H9 (cell line): ENCODE results near the gene KCNH4. TPM values are rescaled to one million over a fixed set of nuclear protein-coding genes. Genes with fewer than 3 reads are reported as not detected.

Experiments used
- DNase-seq: peaks from one replicate; pipeline ENCODE4 v3.0.0-alpha.2; 2017
- H2AFZ ChIP-seq: one replicate; pipeline ENCODE4 v1.6.1; 2013; ENCODE audit warnings: mild to moderate bottlenecking, low read length, control low read depth, moderate library complexity
- H2AK5ac ChIP-seq: 2 replicates; pipeline ENCODE4 v1.6.1; 2013; ENCODE audit warnings: low read length, control low read depth, mixed read lengths; ENCODE audit not compliant: insufficient read length
- H2BK120ac ChIP-seq: one replicate; pipeline ENCODE4 v1.6.1; 2013; ENCODE audit warnings: low read depth, mild to moderate bottlenecking, low read length, control low read depth, inconsistent platforms; ENCODE audit not compliant: poor library complexity, severe bottlenecking
- H2BK12ac ChIP-seq: 2 replicates; pipeline ENCODE4 v1.6.1; 2013; ENCODE audit warnings: low read length, control low read depth, mixed read lengths, low read depth; ENCODE audit not compliant: insufficient read length
- H2BK15ac ChIP-seq: 2 replicates; pipeline ENCODE4 v1.6.1; 2013; ENCODE audit warnings: low read depth, low read length, control low read depth
- H2BK20ac ChIP-seq: one replicate; pipeline ENCODE4 v1.6.1; 2013; ENCODE audit warnings: low read depth, mild to moderate bottlenecking, low read length, control low read depth, inconsistent platforms; ENCODE audit not compliant: poor library complexity, severe bottlenecking
- H2BK5ac ChIP-seq: 2 replicates; pipeline ENCODE4 v1.6.1; 2013; ENCODE audit warnings: low read length, control low read depth, mixed read lengths; ENCODE audit not compliant: insufficient read length
- H3K14ac ChIP-seq: 2 replicates; pipeline ENCODE4 v1.6.1; 2013; ENCODE audit warnings: low read length, control low read depth; ENCODE audit not compliant: insufficient read depth
- H3K18ac ChIP-seq: 2 replicates; pipeline ENCODE4 v1.6.1; 2013; ENCODE audit warnings: low read depth, mild to moderate bottlenecking, mixed read lengths, low read length, control low read depth; ENCODE audit not compliant: insufficient read length
- H3K23ac ChIP-seq: 2 replicates; pipeline ENCODE4 v1.6.1; 2013; ENCODE audit warnings: low read length, control low read depth, mixed read lengths, low read depth; ENCODE audit not compliant: insufficient read length
- H3K23me2 ChIP-seq: 2 replicates; pipeline ENCODE4 v1.6.1; 2013; ENCODE audit warnings: low read depth, mild to moderate bottlenecking, mixed read lengths, low read length, control low read depth; ENCODE audit not compliant: insufficient read length, poor library complexity, severe bottlenecking
- H3K27ac ChIP-seq: 2 replicates; pipeline ENCODE4 v1.5.1; 2013; ENCODE audit warnings: low read length, control low read depth, mixed read lengths, low read depth; ENCODE audit not compliant: insufficient read length
- H3K27me3 ChIP-seq: 2 replicates; pipeline ENCODE4 v1.6.1; 2013; ENCODE audit warnings: low read length, control low read depth, inconsistent platforms; ENCODE audit not compliant: insufficient read depth
- H3K4ac ChIP-seq: 2 replicates; pipeline ENCODE4 v1.6.1; 2013; ENCODE audit warnings: low read depth, mild to moderate bottlenecking, control low read depth, inconsistent platforms, low read length, moderate library complexity
- H3K4me1 ChIP-seq: 2 replicates; pipeline ENCODE4 v1.6.1; 2013; ENCODE audit warnings: low read length, control low read depth, inconsistent platforms; ENCODE audit not compliant: insufficient read depth
- H3K4me2 ChIP-seq: 2 replicates; pipeline ENCODE4 v1.6.1; 2013; ENCODE audit warnings: low read length, control low read depth, mixed read lengths; ENCODE audit not compliant: insufficient read length, insufficient read depth
- H3K56ac ChIP-seq: 2 replicates; pipeline ENCODE4 v1.6.1; 2013; ENCODE audit warnings: low read depth, mild to moderate bottlenecking, mixed read lengths, low read length, control low read depth; ENCODE audit not compliant: insufficient read length
- H3K79me1 ChIP-seq: 2 replicates; pipeline ENCODE4 v1.6.1; 2013; ENCODE audit warnings: low read depth, mild to moderate bottlenecking, moderate library complexity, low read length, control low read depth, inconsistent platforms; ENCODE audit not compliant: insufficient read depth, poor library complexity, severe bottlenecking
- H3K79me2 ChIP-seq: 2 replicates; pipeline ENCODE4 v1.6.1; 2013; ENCODE audit warnings: low read length, control low read depth, inconsistent platforms; ENCODE audit not compliant: insufficient read depth
- H3K9ac ChIP-seq: 2 replicates; pipeline ENCODE4 v1.6.1; 2013; ENCODE audit warnings: low read length, control low read depth, mixed read lengths; ENCODE audit not compliant: insufficient read length; ENCODE audit errors: extremely low read depth
- H3K9me3 ChIP-seq: one replicate; pipeline ENCODE4 v1.6.1; 2013; ENCODE audit warnings: low read depth, low read length, inconsistent platforms; ENCODE audit not compliant: control insufficient read depth
- H3T11ph ChIP-seq: one replicate; pipeline ENCODE4 v1.6.1; 2013; ENCODE audit warnings: mild to moderate bottlenecking, low read length, control low read depth, inconsistent platforms
- H4K20me1 ChIP-seq: one replicate; pipeline ENCODE4 v1.6.1; 2013; ENCODE audit not compliant: control insufficient read depth, insufficient read length, insufficient read depth
- H4K5ac ChIP-seq: 2 replicates; pipeline ENCODE4 v1.6.1; 2013; ENCODE audit warnings: low read depth, mild to moderate bottlenecking, mixed read lengths, low read length, control low read depth; ENCODE audit not compliant: insufficient read length
- H4K8ac ChIP-seq: replicated peaks from 2 replicates; pipeline ENCODE4 v1.6.1; 2013; ENCODE audit warnings: low read length, control low read depth, mixed read lengths, low read depth; ENCODE audit not compliant: insufficient read length
- H4K91ac ChIP-seq: 2 replicates; pipeline ENCODE4 v1.6.1; 2013; ENCODE audit warnings: low read depth, mild to moderate bottlenecking, moderate library complexity, mixed read lengths, low read length, control low read depth; ENCODE audit not compliant: insufficient read length
- H3K27ac Mint-ChIP-seq, 3 experiments: 2 replicates in 2 of 3; 3 replicates in 1 of 3; pipeline ENCODE4 v1.8.0; 2020 to 2021; ENCODE audit warnings: mixed read lengths in 3 of 3, mild to moderate bottlenecking in 1 of 3, moderate library complexity in 1 of 3
- H3K27me3 Mint-ChIP-seq: 2 replicates; pipeline ENCODE4 v1.8.0; 2021; ENCODE audit warnings: low read depth, mild to moderate bottlenecking, moderate library complexity, mixed read lengths
- H3K36me3 Mint-ChIP-seq, 3 experiments: 2 replicates in 2 of 3; 3 replicates in 1 of 3; pipeline ENCODE4 v1.8.0; 2020 to 2021; ENCODE audit warnings: low read depth in 3 of 3, mixed read lengths in 3 of 3; ENCODE audit not compliant: insufficient read depth in 1 of 3
- H3K4me1 Mint-ChIP-seq, 2 experiments: 2 replicates each; pipeline ENCODE4 v1.8.0; 2020; ENCODE audit warnings: mixed read lengths in 2 of 2
- H3K4me3 Mint-ChIP-seq, 2 experiments: 2 replicates in 1 of 2; 3 replicates in 1 of 2; pipeline ENCODE4 v1.8.0; 2020 to 2021; ENCODE audit warnings: mild to moderate bottlenecking in 2 of 2, mixed read lengths in 2 of 2, moderate library complexity in 1 of 2
- H3K9me3 Mint-ChIP-seq, 2 experiments: 2 replicates in 1 of 2; 3 replicates in 1 of 2; pipeline ENCODE4 v1.8.0; 2020; ENCODE audit warnings: mild to moderate bottlenecking in 2 of 2, mixed read lengths in 2 of 2, moderate library complexity in 1 of 2
- WGBS: extraction: QIAGEN DNeasy Blood & Tissue Kit; methylation state at CpG from one replicate; pipeline ENCODE4 v1.1.7; 2013; ENCODE audit warnings: missing lambda C conversion rate, low lambda C conversion rate, mixed read lengths; ENCODE audit not compliant: insufficient read length; ENCODE audit errors: extremely low coverage; 5-methylcytosine and 5-hydroxymethylcytosine counted together
- total RNA-seq: library from RNA; stranded (reverse); gene quantifications from 2 replicates; pipeline ENCODE4 v1.2.1, GENCODE V29; 2021
- TF ChIP-seq, protein P1 (sequence below): fragments of 200-600 bp; sonication (generic); conservative IDR thresholded peaks from 3 replicates; pipeline ENCODE4 v1.8.0; 2021; ENCODE audit warnings: antibody characterized with exemption, mild to moderate bottlenecking

KCNH4 gene
- total RNA-seq, 1 experiment from 2014 or later, result not detected

DNA sequence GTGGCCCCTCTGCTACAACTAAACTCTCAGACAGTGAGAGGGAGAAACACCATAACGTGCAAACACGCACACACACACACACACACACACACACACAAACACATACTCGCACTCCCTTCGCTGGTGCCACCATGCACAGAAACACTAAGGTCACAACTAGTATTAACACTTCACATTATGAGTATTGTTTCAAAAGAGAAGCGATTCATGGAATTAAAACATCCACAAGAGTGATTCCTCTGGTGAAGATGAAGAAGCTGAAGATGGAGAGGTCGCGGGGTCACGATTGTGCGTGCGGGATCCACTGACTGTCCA lies 20.5 kb upstream of the KCNH4 start:
- no peaks in the 10 kb centered on the region for H4K20me1 ChIP-seq
- no peak overlapping the region for H3K23ac ChIP-seq
- H2BK5ac ChIP-seq, result no peak overlapping the region
- H3K56ac ChIP-seq, result no peak overlapping the region
- no peak overlapping the region for H3K4me2 ChIP-seq
- H4K5ac ChIP-seq, result no peak overlapping the region
- no peaks in the 10 kb centered on the region for H3K79me1 ChIP-seq
- H3K4me1 ChIP-seq, result no peaks in the 10 kb centered on the region
- no peak overlapping the region for H2AK5ac ChIP-seq
- H3K27me3 Mint-ChIP-seq, result no peaks in the 10 kb centered on the region
- H3K9me3 Mint-ChIP-seq, result no peaks in the 10 kb centered on the region
- no peak overlapping the region for H2BK12ac ChIP-seq
- H2BK120ac ChIP-seq, result no peak overlapping the region
- H4K8ac ChIP-seq, result no peak overlapping the region
- H3K18ac ChIP-seq, result no peak overlapping the region
- H3K4ac ChIP-seq, result no peak overlapping the region
- no peak overlapping the region for H3K14ac ChIP-seq
- no peak overlapping the region for H2BK15ac ChIP-seq
- H3K79me2 ChIP-seq, result no peaks in the 10 kb centered on the region
- no peak overlapping the region for H4K91ac ChIP-seq
- H3K4me1 Mint-ChIP-seq, result peaks cover 0 to 3% of the 10 kb centered on the region in 2 experiments; a peak in 2 of 4 replicates
- no peaks in the 10 kb centered on the region for H3K27me3 ChIP-seq
- peak overlapping the region in 1 of 3 experiments; percentile 5; a peak in 1 of 7 replicates for H3K27ac Mint-ChIP-seq
- H3K36me3 Mint-ChIP-seq, result peaks cover 7 to 42% (median 39%) of the 10 kb centered on the region in 3 experiments; a peak in 6 of 7 replicates
- no peaks in the 10 kb centered on the region for H3K23me2 ChIP-seq
- H2BK20ac ChIP-seq, result no peak overlapping the region
- no peak overlapping the region for H2AFZ ChIP-seq
- no peaks in the 10 kb centered on the region for H3K9me3 ChIP-seq
- no peak overlapping the region for H3K9ac ChIP-seq
- TF ChIP-seq, protein P1, sequence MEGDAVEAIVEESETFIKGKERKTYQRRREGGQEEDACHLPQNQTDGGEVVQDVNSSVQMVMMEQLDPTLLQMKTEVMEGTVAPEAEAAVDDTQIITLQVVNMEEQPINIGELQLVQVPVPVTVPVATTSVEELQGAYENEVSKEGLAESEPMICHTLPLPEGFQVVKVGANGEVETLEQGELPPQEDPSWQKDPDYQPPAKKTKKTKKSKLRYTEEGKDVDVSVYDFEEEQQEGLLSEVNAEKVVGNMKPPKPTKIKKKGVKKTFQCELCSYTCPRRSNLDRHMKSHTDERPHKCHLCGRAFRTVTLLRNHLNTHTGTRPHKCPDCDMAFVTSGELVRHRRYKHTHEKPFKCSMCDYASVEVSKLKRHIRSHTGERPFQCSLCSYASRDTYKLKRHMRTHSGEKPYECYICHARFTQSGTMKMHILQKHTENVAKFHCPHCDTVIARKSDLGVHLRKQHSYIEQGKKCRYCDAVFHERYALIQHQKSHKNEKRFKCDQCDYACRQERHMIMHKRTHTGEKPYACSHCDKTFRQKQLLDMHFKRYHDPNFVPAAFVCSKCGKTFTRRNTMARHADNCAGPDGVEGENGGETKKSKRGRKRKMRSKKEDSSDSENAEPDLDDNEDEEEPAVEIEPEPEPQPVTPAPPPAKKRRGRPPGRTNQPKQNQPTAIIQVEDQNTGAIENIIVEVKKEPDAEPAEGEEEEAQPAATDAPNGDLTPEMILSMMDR, result no peak
- no peak overlapping the region for H3K4me3 Mint-ChIP-seq
- no CpG with 5 or more reads among the region's 10 CpGs for WGBS
- no peak overlapping the region for H3K27ac ChIP-seq
- DNase-seq, result no peak
- H3T11ph ChIP-seq, result no peak overlapping the region
